ENCODE results near the gene MTLN.

GRCh38 chr2:110205660-110206455 lies 6.5 kb downstream of the MTLN start:
- TF ChIP-seq CTCF (IDR thresholded peaks at IDR 0.05) (no peak), POLR2AphosphoS5 (IDR thresholded peaks at IDR 0.05) (no peak), EP300 (IDR thresholded peaks at IDR 0.05) (no peak), POLR2A (IDR thresholded peaks at IDR 0.05) (no peak)

Data from upper lobe of left lung (tissue), 4 donors.